Left renal pelvis (tissue), 4 donors: ENCODE results near the gene CEP350. TPM values are rescaled to one million over a fixed set of nuclear protein-coding genes. Genes with fewer than 3 reads are reported as not detected.
"Not testable (repeated sequence)": the region's sequence is repeated elsewhere in the genome, so short reads cannot be mapped to it uniquely, and the experiment has no call there.

Experiments used
- DNase-seq, 4 donors: peaks; one replicate each; pipeline ENCODE4 v3.0.0-alpha.2; 2013; ENCODE audit warnings: low read depth in 4 of 4, low spot score in 3 of 4
- polyA plus RNA-seq, 4 donors: library from polyadenylated mRNA; unstranded; fragments of 120-200 nt; gene quantifications; one replicate each; pipeline ENCODE4 v1.2.1, GENCODE V29; 2013; ENCODE audit not compliant: insufficient read length in 4 of 4

The CEP350 gene
- polyA plus RNA-seq, 4 donors = 20.7 to 31.5 (median 28.7) TPM

- no peak for DNase-seq
Measured at GRCh38 chr1:179941454-179941853, 13.2 kb upstream of the CEP350 start.

- no peak for DNase-seq
Measured at GRCh38 chr1:179950651-179951050, 4.0 kb upstream of the CEP350 start.

GRCh38 chr1:179951383-179952144 lies 3.0 kb upstream of the CEP350 start:
- DNase-seq = no peak

- DNase-seq = no peak
Measured at GRCh38 chr1:179952186-179952585, 2.4 kb upstream of the CEP350 start.

- no peak for DNase-seq
Measured at GRCh38 chr1:179953974-179954492, 577 bp upstream of the CEP350 start.

GRCh38 chr1:179955287-179955680 lies 674 bp downstream of the CEP350 start:
- DNase-seq = peak in 2 of 4 donors; percentile 12 to 22

- no peak for DNase-seq
Measured at GRCh38 chr1:179955731-179956130, 1.1 kb downstream of the CEP350 start.

- no peak for DNase-seq
Measured at GRCh38 chr1:179958359-179958758, 3.7 kb downstream of the CEP350 start.

- not testable (repeated sequence) for DNase-seq
Measured at GRCh38 chr1:179962168-179962567, 7.6 kb downstream of the CEP350 start.

- DNase-seq = no peak
Measured at GRCh38 chr1:179966551-179966950, 11.9 kb downstream of the CEP350 start.

- no peak for DNase-seq
Measured at GRCh38 chr1:179968284-179968993, 13.8 kb downstream of the CEP350 start.

GRCh38 chr1:179968994-179969919 lies 14.6 kb downstream of the CEP350 start:
- DNase-seq = no peak

GRCh38 chr1:179969962-179970361 lies 15.4 kb downstream of the CEP350 start:
- DNase-seq = no peak

- no peak for DNase-seq
Measured at GRCh38 chr1:179971563-179972496, 17.2 kb downstream of the CEP350 start.

- DNase-seq = no peak
Measured at GRCh38 chr1:179973198-179974110, 18.8 kb downstream of the CEP350 start.

- DNase-seq = no peak
Measured at GRCh38 chr1:179976970-179977651, 22.5 kb downstream of the CEP350 start.

- no peak for DNase-seq
Measured at GRCh38 chr1:179978199-179979079, 23.8 kb downstream of the CEP350 start.
